LoVo (cell line): ENCODE data around the gene GBF1.
"Not testable (repeated sequence)": the region's sequence is repeated elsewhere in the genome, so short reads cannot be mapped to it uniquely, and the experiment has no call there.

ENCODE experiments used
- DNase-seq: peaks from one replicate; pipeline ENCODE4 v3.0.0-alpha.2; 2016; ENCODE audit warnings: low spot score

GBF1 gene, protein sequence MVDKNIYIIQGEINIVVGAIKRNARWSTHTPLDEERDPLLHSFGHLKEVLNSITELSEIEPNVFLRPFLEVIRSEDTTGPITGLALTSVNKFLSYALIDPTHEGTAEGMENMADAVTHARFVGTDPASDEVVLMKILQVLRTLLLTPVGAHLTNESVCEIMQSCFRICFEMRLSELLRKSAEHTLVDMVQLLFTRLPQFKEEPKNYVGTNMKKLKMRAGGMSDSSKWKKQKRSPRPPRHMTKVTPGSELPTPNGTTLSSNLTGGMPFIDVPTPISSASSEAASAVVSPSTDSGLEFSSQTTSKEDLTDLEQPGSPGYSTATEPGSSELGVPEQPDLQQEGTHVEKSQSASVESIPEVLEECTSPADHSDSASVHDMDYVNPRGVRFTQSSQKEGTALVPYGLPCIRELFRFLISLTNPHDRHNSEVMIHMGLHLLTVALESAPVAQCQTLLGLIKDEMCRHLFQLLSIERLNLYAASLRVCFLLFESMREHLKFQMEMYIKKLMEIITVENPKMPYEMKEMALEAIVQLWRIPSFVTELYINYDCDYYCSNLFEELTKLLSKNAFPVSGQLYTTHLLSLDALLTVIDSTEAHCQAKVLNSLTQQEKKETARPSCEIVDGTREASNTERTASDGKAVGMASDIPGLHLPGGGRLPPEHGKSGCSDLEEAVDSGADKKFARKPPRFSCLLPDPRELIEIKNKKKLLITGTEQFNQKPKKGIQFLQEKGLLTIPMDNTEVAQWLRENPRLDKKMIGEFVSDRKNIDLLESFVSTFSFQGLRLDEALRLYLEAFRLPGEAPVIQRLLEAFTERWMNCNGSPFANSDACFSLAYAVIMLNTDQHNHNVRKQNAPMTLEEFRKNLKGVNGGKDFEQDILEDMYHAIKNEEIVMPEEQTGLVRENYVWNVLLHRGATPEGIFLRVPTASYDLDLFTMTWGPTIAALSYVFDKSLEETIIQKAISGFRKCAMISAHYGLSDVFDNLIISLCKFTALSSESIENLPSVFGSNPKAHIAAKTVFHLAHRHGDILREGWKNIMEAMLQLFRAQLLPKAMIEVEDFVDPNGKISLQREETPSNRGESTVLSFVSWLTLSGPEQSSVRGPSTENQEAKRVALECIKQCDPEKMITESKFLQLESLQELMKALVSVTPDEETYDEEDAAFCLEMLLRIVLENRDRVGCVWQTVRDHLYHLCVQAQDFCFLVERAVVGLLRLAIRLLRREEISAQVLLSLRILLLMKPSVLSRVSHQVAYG (N-terminal part only)

GRCh38 chr10:102245082-102245931, at the start of gene GBF1:
TSS of gene GBF1 (plus strand) at chr10:102245532. CDS start at chr10:102258939, 13,407 bp downstream.
- DNase-seq, result peak; percentile 98

DNA sequence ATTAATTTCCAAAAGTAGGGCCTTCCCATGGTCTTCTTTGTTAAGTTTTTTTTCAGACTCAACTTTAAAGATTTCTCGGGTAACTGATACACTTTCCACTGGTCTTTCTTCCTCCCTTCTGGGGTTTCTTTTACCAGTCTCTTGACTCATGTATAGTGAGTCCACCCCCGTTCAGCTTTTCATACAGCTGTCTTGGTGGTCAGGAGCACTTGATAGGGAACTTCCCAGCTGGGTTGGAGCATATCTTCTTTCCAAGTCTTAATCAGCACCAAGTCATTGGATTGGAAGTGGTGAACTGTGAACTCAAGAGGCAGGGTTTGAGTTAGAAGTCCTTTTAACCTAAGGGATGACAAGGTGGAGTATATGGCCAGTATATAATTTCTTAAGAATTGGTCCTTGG, 48.4 kb upstream of the GBF1 start:
- DNase-seq, result no peak

DNA sequence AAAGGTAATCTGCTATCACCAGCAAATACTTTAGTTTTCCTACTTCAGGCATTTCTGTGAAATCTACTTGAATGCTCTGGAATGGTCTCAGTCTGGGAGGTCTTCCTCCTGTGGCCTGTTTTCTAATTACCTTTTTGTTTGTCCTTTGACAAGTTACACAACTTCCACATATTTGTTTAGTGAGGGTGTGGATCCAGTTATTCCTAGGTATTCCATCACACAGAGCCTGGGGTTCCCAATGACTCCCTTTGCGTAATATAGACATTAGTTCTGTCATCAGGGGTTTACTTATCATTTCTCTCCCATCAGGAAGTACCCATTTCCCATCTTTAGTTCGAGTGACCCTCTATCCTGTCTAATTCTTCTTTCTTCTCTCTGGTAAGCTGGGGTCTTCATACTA, 47.3 kb upstream of the GBF1 start:
- DNase-seq, result no peak

DNA sequence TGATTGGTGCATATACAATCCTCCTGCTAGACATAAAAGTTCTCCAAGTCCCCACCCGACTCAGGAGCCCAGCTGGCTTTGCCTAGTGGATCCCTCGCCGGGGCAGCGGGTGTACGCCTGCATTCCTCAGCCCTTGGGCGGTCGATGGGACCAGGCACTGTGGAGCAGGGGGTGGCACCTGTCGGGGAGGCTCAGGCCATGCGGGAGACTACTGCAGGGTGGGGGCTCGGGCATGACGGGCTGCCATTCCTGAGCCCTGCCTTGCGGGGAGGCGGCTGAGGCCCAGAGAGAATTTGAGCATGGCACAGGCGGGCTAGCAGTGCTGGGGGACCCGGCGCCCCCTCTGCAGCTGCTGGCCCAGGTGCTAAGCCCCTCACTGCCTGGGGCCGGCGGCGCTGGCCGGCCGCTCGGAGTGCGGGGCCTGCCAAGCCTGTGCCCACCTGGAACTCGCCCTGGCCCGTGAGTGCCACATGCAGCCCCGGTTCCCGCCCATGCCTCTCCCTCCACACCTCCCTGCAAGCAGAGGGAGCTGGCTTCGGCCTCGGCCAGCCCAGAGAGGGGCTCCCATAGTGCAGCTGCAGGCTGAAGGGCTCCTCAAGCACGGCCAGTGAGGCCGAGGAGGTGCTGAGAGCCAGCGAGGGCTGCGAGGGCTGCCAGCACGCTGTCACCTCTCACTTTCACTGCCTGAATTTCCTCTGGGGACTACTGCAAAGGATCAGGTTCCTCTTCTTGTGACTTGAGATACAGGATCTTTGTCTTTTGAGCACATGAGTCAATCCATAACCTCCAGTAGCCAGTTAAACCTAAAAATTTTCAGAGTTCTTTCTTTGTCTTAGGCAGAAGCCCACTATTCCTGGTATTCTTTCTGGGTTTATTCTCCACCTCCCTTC, 44.3 kb upstream of the GBF1 start:
- DNase-seq, result no peak

DNA sequence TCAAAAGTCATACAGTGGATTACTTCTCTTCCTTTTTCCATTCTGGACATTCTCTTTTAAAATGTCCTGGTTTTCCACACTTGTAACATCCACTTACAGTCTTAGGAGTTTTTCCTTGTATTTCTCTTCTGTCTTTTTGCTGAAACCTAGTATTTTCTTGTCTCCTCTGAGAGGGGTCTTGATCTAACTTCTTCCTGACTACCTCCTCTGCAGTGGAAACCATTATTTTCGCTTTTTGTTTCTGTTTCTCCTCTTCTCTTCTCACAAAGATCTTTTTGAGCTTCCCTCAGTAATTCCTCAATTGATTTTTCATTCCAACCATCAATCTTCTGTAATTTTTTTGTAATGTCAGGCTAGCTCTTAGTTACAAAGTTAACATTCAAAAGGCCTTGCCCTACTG, 42.9 kb upstream of the GBF1 start:
- DNase-seq, result no peak

- DNase-seq, result no peak
Observed at GRCh38 chr10:102208311-102209035, 36.9 kb upstream of the GBF1 start.

DNA sequence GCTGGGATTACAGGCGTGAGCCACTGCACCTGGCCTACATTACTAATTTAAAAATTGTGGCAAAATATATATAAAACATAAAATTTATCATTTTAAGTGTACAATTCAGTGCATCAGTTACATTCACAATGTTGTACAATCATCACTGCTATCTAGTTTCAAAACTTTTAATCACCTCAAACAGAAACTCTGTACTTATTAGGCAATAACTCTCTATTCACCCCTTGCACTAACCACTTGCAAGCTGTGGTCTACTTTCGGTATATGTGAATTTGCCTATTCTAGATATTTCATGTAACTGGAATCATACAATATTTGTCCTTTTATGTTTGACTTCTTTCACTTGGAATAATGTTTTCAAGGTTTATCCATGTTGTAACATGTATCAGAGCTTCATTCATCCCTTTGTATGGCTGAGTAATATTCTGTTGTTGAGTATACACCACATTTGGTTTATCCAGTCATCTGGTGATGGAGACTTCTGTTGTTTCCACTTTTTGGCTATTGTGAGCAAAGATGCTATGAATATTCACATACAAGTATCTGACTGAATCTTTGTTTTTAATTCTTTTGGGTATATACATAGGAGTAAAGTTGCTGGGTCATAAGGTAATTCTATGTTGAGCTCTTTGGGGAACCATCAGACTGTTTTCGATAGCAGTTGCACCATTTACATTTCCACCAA, 33.6 kb upstream of the GBF1 start:
- no peak for DNase-seq

DNA sequence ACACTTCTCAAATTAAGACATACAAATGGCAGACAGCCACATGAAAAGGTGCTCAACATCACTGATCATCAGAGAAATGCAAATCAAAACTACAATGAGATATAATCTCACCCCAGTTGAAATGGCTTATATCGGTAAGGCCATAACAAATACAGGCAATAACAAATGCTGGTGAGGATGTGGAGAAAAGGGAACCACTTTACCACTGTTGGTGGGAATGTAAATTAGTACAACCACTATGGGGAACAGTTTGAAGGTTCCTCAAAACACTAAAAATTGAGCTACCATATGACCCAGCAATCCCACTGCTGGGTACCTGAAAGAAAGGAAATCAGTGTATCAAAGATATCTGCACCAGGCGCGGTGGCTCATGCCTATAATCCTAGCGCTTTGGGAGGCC, 31.7 kb upstream of the GBF1 start:
- not testable (repeated sequence) for DNase-seq

GRCh38 chr10:102219370-102219769, 26.0 kb upstream of the GBF1 start:
- DNase-seq, result no peak

- no peak for DNase-seq
Observed at GRCh38 chr10:102220612-102221011, 24.7 kb upstream of the GBF1 start.

DNA sequence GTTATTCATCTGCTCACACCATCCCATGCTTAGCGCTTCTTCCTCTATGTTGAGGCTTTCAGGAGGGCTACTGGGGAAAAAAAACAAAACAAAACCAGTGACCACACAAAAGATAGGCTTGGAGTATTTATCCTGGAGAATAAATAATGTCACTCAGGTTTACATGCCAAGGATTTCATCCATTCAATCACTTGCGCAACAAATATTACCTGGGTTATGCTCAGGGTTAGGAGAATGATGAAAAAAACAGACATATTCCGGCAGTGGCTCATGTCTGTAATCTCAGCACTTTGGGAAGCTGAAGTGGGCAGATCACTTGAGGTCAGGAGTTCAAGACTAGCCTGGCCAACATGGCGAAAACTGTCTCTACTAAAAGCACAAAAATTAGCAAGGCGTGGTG, 22.5 kb upstream of the GBF1 start:
- DNase-seq, result no peak

- peak; percentile 76 for DNase-seq
Observed at GRCh38 chr10:102225646-102226541, 19.4 kb upstream of the GBF1 start, which contains the start of gene ELOVL3. TSS of gene ELOVL3 (plus strand) at chr10:102226299. CDS start at chr10:102226549, 250 bp downstream.

GRCh38 chr10:102226542-102226870, 18.8 kb upstream of the GBF1 start:
- DNase-seq, result no peak

DNA sequence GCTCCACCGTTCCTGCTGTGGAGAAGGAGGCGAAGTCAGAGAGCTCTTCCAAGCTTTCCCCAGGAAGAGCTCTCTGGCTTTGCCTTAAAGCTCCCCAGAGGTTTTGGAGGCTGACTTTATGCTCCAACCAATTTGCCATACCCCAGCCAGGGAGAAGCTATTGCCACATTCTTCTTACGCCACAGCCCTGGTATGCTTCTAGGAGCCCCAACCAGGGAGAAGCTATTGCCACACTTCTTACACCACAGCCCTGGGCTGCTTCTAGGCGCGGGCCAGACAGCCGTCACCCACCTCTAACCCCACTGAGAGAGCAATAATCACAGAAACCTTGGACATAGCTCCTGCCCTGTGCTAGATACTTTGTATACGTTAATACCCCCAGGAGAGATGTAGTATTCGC, 18.3 kb upstream of the GBF1 start:
- no peak for DNase-seq

- DNase-seq, result peak; percentile 85
Observed at GRCh38 chr10:102229810-102230263, 15.5 kb upstream of the GBF1 start.

- DNase-seq, result peak; percentile 45
Observed at GRCh38 chr10:102230264-102230860, 15.0 kb upstream of the GBF1 start.

DNA sequence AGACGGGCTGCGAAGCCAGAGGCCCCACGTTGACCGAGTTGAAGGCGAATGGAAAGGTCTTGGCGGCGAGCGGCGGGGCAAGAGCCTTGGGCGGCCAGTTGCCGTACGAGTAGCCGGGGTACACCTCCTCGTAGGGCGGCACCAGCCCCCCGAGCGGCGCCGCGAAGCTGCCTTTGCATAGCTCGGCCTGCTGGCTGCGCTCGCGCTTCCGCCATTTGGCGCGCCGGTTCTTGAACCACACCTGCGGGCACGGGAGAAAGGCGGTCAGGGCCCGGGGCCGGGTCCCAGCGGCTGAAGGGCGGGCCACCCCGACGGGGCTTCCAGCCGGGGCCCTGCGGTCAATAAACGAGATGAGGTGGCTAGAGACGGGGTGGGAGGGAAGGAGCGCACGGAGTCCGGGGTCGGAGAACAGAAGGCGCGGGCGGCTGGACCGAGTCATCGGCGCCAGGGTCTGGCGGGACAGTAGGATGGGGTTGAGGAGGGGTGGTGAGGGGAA, 14.4 kb upstream of the GBF1 start:
- DNase-seq, result no peak
